ENCODE data around the gene CCT3. TPM values are rescaled to one million over a fixed set of nuclear protein-coding genes. Genes with fewer than 3 reads are reported as not detected.
"Not testable (repeated sequence)": the region's sequence is repeated elsewhere in the genome, so short reads cannot be mapped to it uniquely, and the experiment has no call there.

Gene CCT3
- total and polyA plus RNA-seq, 2 experiments from 2014 or later = 405 to 618 TPM

DNA sequence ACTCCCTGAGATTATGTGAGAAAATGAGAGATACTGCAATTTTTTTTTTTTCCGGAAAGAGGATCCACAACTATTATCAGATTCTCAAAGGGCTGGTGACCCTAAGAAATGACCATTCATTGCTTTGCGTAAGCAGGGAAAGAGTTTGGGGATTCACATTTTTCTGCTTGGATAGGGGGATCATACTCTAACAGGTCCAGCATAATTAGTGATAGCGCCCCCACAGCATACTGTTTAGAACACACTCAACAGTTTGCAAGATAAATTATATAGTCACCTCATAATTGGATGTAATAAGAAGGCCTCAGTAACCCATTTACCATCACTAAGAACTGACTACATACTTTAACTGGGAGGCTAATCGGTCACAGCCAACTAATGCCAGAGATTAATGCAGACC lies 1.9 kb downstream of the CCT3 start:
- ATAC-seq (no peak), DNase-seq (ENCODE audit: low spot score) (peak; percentile 65)
- H3K4me3 Mint-ChIP-seq = peak overlapping the region; percentile 100
- Histone ChIP-seq H3K9me2 (ENCODE audit: insufficient read depth) (no peaks in the 10 kb centered on the region), H3K36me3 (ENCODE audit: insufficient read depth) (peaks cover 43% of the 10 kb centered on the region), H3K4me3 (peak overlapping the region; percentile 95), H3K4me2 (peak overlapping the region; percentile 85), H3K79me2 (replicated peaks; ENCODE audit: insufficient read depth) (peaks cover 60% of the 10 kb centered on the region), H3F3A (replicated peaks; ENCODE audit: low read depth) (peaks cover 27% of the 10 kb centered on the region), H3K4me1 (ENCODE audit: insufficient read depth) (peaks cover 9% of the 10 kb centered on the region), H2AFZ (no peak overlapping the region), H3K27ac (ENCODE audit: low read depth) (no peak overlapping the region), H4K20me1 (replicated peaks; ENCODE audit: insufficient read depth) (peaks cover 38% of the 10 kb centered on the region), H3K27me3 (ENCODE audit: insufficient read depth) (no peaks in the 10 kb centered on the region)
- H3K4me1 Mint-ChIP-seq = peaks cover 13% of the 10 kb centered on the region
- no peak for TF ChIP-seq JUNB (IDR thresholded peaks at IDR 0.05; ENCODE audit: unreplicated experiment)
- TF ChIP-seq ZNF331 (CRISPR knock-in tag; IDR thresholded peaks at IDR 0.05; ENCODE audit: low read depth) = no peak
- TF ChIP-seq, protein P1, sequence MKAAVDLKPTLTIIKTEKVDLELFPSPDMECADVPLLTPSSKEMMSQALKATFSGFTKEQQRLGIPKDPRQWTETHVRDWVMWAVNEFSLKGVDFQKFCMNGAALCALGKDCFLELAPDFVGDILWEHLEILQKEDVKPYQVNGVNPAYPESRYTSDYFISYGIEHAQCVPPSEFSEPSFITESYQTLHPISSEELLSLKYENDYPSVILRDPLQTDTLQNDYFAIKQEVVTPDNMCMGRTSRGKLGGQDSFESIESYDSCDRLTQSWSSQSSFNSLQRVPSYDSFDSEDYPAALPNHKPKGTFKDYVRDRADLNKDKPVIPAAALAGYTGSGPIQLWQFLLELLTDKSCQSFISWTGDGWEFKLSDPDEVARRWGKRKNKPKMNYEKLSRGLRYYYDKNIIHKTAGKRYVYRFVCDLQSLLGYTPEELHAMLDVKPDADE (IDR thresholded peaks at IDR 0.05) = no peak
- TF ChIP-seq, protein P2, sequence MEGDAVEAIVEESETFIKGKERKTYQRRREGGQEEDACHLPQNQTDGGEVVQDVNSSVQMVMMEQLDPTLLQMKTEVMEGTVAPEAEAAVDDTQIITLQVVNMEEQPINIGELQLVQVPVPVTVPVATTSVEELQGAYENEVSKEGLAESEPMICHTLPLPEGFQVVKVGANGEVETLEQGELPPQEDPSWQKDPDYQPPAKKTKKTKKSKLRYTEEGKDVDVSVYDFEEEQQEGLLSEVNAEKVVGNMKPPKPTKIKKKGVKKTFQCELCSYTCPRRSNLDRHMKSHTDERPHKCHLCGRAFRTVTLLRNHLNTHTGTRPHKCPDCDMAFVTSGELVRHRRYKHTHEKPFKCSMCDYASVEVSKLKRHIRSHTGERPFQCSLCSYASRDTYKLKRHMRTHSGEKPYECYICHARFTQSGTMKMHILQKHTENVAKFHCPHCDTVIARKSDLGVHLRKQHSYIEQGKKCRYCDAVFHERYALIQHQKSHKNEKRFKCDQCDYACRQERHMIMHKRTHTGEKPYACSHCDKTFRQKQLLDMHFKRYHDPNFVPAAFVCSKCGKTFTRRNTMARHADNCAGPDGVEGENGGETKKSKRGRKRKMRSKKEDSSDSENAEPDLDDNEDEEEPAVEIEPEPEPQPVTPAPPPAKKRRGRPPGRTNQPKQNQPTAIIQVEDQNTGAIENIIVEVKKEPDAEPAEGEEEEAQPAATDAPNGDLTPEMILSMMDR (conservative IDR thresholded peaks at IDR 0.05; ENCODE audit: low read depth in 2 of 2) = peak; percentile 51 to 55
- peaks cover 69% of the 10 kb centered on the region for H3K36me3 Mint-ChIP-seq (ENCODE audit: low read depth)
- peaks cover 10% of the 10 kb centered on the region for H3K27me3 Mint-ChIP-seq (ENCODE audit: insufficient read depth, low read depth, poor library complexity)
- no peak overlapping the region for H3K27ac Mint-ChIP-seq
- peaks cover 6% of the 10 kb centered on the region; the same call in 1 of the 3 replicates for H3K9me3 Mint-ChIP-seq

DNA sequence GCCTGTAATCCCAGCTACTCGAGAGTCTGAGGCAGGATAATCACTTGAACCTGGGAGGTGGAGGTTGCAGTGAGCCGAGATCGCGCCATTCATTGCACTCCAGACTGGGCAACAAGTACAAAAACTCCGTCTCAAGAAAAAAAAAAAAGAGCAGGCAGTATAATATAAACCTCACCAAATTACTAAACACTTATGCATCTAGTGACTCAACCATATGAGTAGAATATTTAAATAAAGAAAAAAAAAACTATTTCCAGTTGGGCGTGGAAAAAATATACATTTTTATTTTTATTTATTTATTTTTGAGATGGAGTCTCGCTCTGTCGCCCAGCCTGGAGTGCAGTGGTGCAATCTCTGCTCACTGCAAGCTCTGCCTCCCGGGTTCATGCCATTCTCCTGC lies 14.9 kb downstream of the CCT3 start:
- H3K9me2 ChIP-seq (ENCODE audit: insufficient read depth); H3K4me2 ChIP-seq; H3K9me3 Mint-ChIP-seq; H3K27me3 Mint-ChIP-seq (ENCODE audit: insufficient read depth, low read depth, poor library complexity); H3K27ac Mint-ChIP-seq; H3K4me3 Mint-ChIP-seq; ATAC-seq; DNase-seq (ENCODE audit: low spot score); H3K27me3 ChIP-seq (ENCODE audit: insufficient read depth); H2AFZ ChIP-seq; H3K4me3 ChIP-seq; H3K27ac ChIP-seq (ENCODE audit: low read depth); H3K4me1 ChIP-seq (ENCODE audit: insufficient read depth); H3K4me1 Mint-ChIP-seq: not testable (repeated sequence)
- H4K20me1 ChIP-seq (replicated peaks; ENCODE audit: insufficient read depth) = peaks cover 41% of the 10 kb centered on the region
- peaks cover 75% of the 10 kb centered on the region for H3K36me3 ChIP-seq (ENCODE audit: insufficient read depth)
- peaks cover 56% of the 10 kb centered on the region for H3F3A ChIP-seq (replicated peaks; ENCODE audit: low read depth)
- peaks cover 16% of the 10 kb centered on the region for H3K79me2 ChIP-seq (replicated peaks; ENCODE audit: insufficient read depth)
- peaks cover 84% of the 10 kb centered on the region for H3K36me3 Mint-ChIP-seq (ENCODE audit: low read depth)

DNA sequence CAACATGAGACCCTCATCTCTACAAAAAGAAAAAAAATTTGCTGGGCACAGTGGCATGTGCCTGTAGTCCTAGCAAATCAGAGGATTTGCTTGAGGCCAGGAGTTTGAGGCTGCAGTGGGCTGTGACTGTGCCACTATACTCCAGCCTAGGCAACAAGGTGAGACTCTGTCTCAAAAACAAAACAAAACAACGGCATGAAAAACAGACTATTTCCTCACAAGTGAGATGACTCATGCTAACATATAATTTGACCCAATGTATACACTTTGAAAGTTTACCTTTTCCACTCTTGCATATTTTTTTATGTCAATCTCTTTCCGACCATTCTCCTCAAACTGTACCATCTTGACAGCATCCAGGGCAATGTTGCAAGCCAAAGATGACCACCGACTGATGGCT lies 17.5 kb downstream of the CCT3 start:
- H3K9me3 Mint-ChIP-seq = no peaks in the 10 kb centered on the region
- H3K4me3 ChIP-seq = no peak overlapping the region
- no peak overlapping the region for H3K27ac ChIP-seq (ENCODE audit: low read depth)
- peaks cover 92% of the 10 kb centered on the region for H3K36me3 ChIP-seq (ENCODE audit: insufficient read depth)
- DNase-seq (ENCODE audit: low spot score) (no peak), ATAC-seq (no peak)
- H3K79me2 ChIP-seq (replicated peaks; ENCODE audit: insufficient read depth) = peaks cover 11% of the 10 kb centered on the region
- peaks cover 61% of the 10 kb centered on the region for H3F3A ChIP-seq (replicated peaks; ENCODE audit: low read depth)
- H2AFZ ChIP-seq = no peak overlapping the region
- no peaks in the 10 kb centered on the region for H3K27me3 ChIP-seq (ENCODE audit: insufficient read depth)
- H3K4me1 ChIP-seq (ENCODE audit: insufficient read depth) = no peaks in the 10 kb centered on the region
- H3K4me2 ChIP-seq = no peak overlapping the region
- H3K9me2 ChIP-seq (ENCODE audit: insufficient read depth) = no peaks in the 10 kb centered on the region
- no peaks in the 10 kb centered on the region for H3K4me1 Mint-ChIP-seq
- no peaks in the 10 kb centered on the region for H3K27me3 Mint-ChIP-seq (ENCODE audit: insufficient read depth, low read depth, poor library complexity)
- no peak overlapping the region for H3K4me3 Mint-ChIP-seq
- H4K20me1 ChIP-seq (replicated peaks; ENCODE audit: insufficient read depth) = peaks cover 40% of the 10 kb centered on the region
- H3K36me3 Mint-ChIP-seq (ENCODE audit: low read depth) = peaks cover 96% of the 10 kb centered on the region
- H3K27ac Mint-ChIP-seq = no peak overlapping the region
- TF ChIP-seq NANOG (IDR thresholded peaks at IDR 0.05; ENCODE audit: borderline replicate concordance) (no peak), EZH2 (IDR thresholded peaks at IDR 0.05; ENCODE audit: low read depth, unreplicated experiment) (no peak), STAT1 (IDR thresholded peaks at IDR 0.05; ENCODE audit: unreplicated experiment) (no peak), POLR2AphosphoS5 (IDR thresholded peaks at IDR 0.05; ENCODE audit: low read depth) (no peak), CREB1 (CRISPR knock-in tag; IDR thresholded peaks at IDR 0.05; ENCODE audit: low read depth) (no peak), ZNF331 (CRISPR knock-in tag; IDR thresholded peaks at IDR 0.05; ENCODE audit: low read depth) (no peak)
- TF ChIP-seq, protein P1 (IDR thresholded peaks at IDR 0.05) = no peak

Data from GM23338 (cell line).